K562 (cell line): ENCODE results near the gene BOLA3. TPM values are rescaled to one million over a fixed set of nuclear protein-coding genes. Genes with fewer than 3 reads are reported as not detected.

Experiments used
- ARNT ChIP-seq, 2 experiments: fragments of 450-650 bp; IDR thresholded peaks; 2 replicates each; pipeline ENCODE4 v1.6.1; 2016; ENCODE audit warnings: mild to moderate bottlenecking in 1 of 2
- CBFA2T3 ChIP-seq: fragments of 450-650 bp; IDR thresholded peaks from 2 replicates; pipeline ENCODE4 v1.6.1; 2017
- E2F3 ChIP-seq: fragments of 250-450 bp; sonication (Bioruptor Pico); IDR thresholded peaks from 2 replicates; pipeline ENCODE4 v1.4.0; 2020; ENCODE audit warnings: mild to moderate bottlenecking
- EP400 ChIP-seq: fragments of 450-650 bp; IDR thresholded peaks from 2 replicates; pipeline ENCODE4 v1.6.1; 2017; ENCODE audit warnings: antibody characterized with exemption, mild to moderate bottlenecking, moderate library complexity
- ETV5 ChIP-seq: sonication (generic); formaldehyde crosslinking; IDR thresholded peaks from 2 replicates; pipeline ENCODE4 v1.4.0; 2020; ENCODE audit warnings: low read depth, mild to moderate bottlenecking, missing genetic modification reagents
- FOXM1 ChIP-seq, 2 experiments: fragments of 450-650 bp in 1 of 2; sonication (generic) in 1 of 2; formaldehyde crosslinking in 1 of 2; IDR thresholded peaks; 2 replicates each; pipeline versions ENCODE4 v1.6.1 to v1.9.0; 2017 to 2022; ENCODE audit warnings: low read depth in 2 of 2, mild to moderate bottlenecking in 2 of 2, missing genetic modification reagents in 1 of 2, moderate library complexity in 1 of 2
- GABPB1 ChIP-seq: sonication (generic); formaldehyde crosslinking; IDR thresholded peaks from 2 replicates; pipeline ENCODE4 v1.8.0; 2022; ENCODE audit warnings: mild to moderate bottlenecking, missing genetic modification reagents
- GTF2A2 ChIP-seq: IDR thresholded peaks from 2 replicates; pipeline ENCODE4 v1.6.1; 2016; ENCODE audit warnings: mild to moderate bottlenecking, missing genetic modification characterization, missing compliant biosample characterization
- JUN ChIP-seq, 2 experiments: sonication (generic) in 1 of 2; formaldehyde crosslinking in 1 of 2; IDR thresholded peaks; 2 replicates each; pipeline versions ENCODE4 v1.6.1 to v1.8.0; 2012 to 2022; ENCODE audit warnings: borderline replicate concordance in 2 of 2, mild to moderate bottlenecking in 2 of 2, improper control_type of control experiment in 1 of 2, low read depth in 1 of 2, low read length in 1 of 2, missing genetic modification reagents in 1 of 2
- NR2C1 ChIP-seq, 2 experiments: fragments of 450-650 bp; IDR thresholded peaks; 2 replicates each; pipeline ENCODE4 v1.6.1; 2017; ENCODE audit warnings: mild to moderate bottlenecking in 2 of 2, antibody characterized with exemption in 1 of 2, inconsistent platforms in 1 of 2, missing compliant biosample characterization in 1 of 2, missing genetic modification characterization in 1 of 2
- SMARCA4 ChIP-seq: fragments of 450-650 bp; IDR thresholded peaks from 2 replicates; pipeline ENCODE4 v1.6.1; 2016
- SMC3 ChIP-seq: conservative IDR thresholded peaks from 2 replicates; pipeline ENCODE4 v1.6.1; 2011; ENCODE audit warnings: low read depth, low read length, improper control_type of control experiment; ENCODE audit not compliant: insufficient read depth
- TEAD4 ChIP-seq, 2 experiments: sonication (generic) in 1 of 2; formaldehyde crosslinking in 1 of 2; IDR thresholded peaks; 2 replicates each; pipeline versions ENCODE4 v1.6.1 to v1.8.0; 2012 to 2022; ENCODE audit warnings: borderline replicate concordance in 1 of 2, inconsistent platforms in 1 of 2, low read length in 1 of 2, mild to moderate bottlenecking in 1 of 2, missing genetic modification reagents in 1 of 2
- ZFP30 ChIP-seq: fragments of 250-450 bp; sonication (Bioruptor Pico); IDR thresholded peaks from 2 replicates; pipeline ENCODE4 v1.8.0; 2022; ENCODE audit warnings: moderate library complexity, mild to moderate bottlenecking, inconsistent platforms, borderline replicate concordance
- polyA plus RNA-seq, 8 experiments: library from polyadenylated mRNA; depleted of rRNA in 4 of 8; stranded (reverse) in 5 of 8; unstranded in 3 of 8; fragments of >200 nt; fragmentation: Nextera tagmentation in 2 of 8; fragmentation: Illumina TruSeq in 1 of 8; extraction: Ambion mirVana in 2 of 8; extraction: Trizol in 1 of 8; gene quantifications; 2 replicates each; pipeline versions ENCODE4 v1.2.1 to v1.2.3, GENCODE V29; 2011 to 2014; ENCODE audit warnings: inconsistent platforms in 1 of 8, missing spikeins in 1 of 8
- total RNA-seq, 7 experiments: library from RNA; depleted of rRNA in 6 of 7; stranded (reverse); fragments of >200 nt in 6 of 7; fragmentation: Illumina TruSeq in 2 of 7; extraction: Trizol in 2 of 7; gene quantifications; 2 replicates each; pipeline versions ENCODE4 v1.2.1 to v1.2.3, GENCODE V29; 2011 to 2021; ENCODE audit warnings: low replicate concordance in 1 of 7
- TF ChIP-seq, protein P1 (sequence below), 2 experiments: fragments of 450-650 bp in 1 of 2; sonication (generic) in 1 of 2; formaldehyde crosslinking; conservative IDR thresholded peaks; 2 replicates each; pipeline versions ENCODE4 v1.4.0 to v1.8.1; 2020 to 2022; ENCODE audit warnings: mild to moderate bottlenecking in 1 of 2, missing genetic modification reagents in 1 of 2
- TF ChIP-seq, protein P2 (sequence below): fragments of 450-650 bp; IDR thresholded peaks from 2 replicates; pipeline ENCODE4 v1.6.1; 2017; ENCODE audit warnings: antibody characterized with exemption, mild to moderate bottlenecking
- TF ChIP-seq, protein P3 (sequence below), 2 experiments: fragments of 450-650 bp; conservative IDR thresholded peaks; 2 replicates each; pipeline ENCODE4 v1.6.1; 2017; ENCODE audit warnings: mild to moderate bottlenecking in 2 of 2, moderate library complexity in 2 of 2
- TF ChIP-seq, protein P4 (sequence below): fragments of 250-450 bp; sonication (Bioruptor Pico); IDR thresholded peaks from 2 replicates; pipeline ENCODE4 v1.5.0; 2021

Gene BOLA3
- total and polyA plus RNA-seq, 9 of the 15 experiments (the other 6 are each of a cell fraction or from before 2014, with no cell fraction given), result 149 to 619 (median 255) TPM

DNA sequence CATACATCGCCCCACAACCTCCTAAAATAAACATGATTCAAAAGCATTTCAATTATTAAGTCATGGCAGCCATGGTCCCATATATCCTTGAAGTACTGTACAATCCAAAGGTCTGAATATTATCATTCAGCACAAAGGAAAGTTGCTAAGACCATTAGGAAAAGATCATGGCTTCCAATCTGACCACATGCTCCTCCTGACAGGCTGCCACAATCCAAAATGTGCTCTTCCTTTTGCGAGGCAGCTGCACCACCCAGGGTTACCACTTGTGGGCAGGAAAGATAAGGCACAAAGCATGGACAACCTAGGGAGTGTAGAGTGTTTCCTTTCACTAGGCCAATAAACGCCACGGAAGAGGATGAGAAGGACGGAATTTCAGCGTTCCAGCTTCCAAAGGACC, 5.4 kb downstream of the BOLA3 start (continued):
- peak; percentile 11; the same call in 1 of the 2 replicates for TF ChIP-seq JUN (IDR thresholded peaks at IDR 0.05; ENCODE audit: borderline replicate concordance, low read depth, low read length)
- TF ChIP-seq JUN (CRISPR knock-in tag; IDR thresholded peaks at IDR 0.05; ENCODE audit: borderline replicate concordance), result no peak
- TF ChIP-seq SMARCA4, result peak; percentile 41; the same call in 1 of the 2 replicates
- no peak for TF ChIP-seq ZFP30 (CRISPR knock-in tag)
- TF ChIP-seq NR2C1 (IDR thresholded peaks at IDR 0.05), result peak; percentile 56
- peak; percentile 53 for TF ChIP-seq NR2C1 (tag; IDR thresholded peaks at IDR 0.05)
- TF ChIP-seq ARNT (IDR thresholded peaks at IDR 0.05), result peak in 1 of 2 experiments; percentile 49; a peak in 1 of 4 replicates
- TF ChIP-seq, protein P1, sequence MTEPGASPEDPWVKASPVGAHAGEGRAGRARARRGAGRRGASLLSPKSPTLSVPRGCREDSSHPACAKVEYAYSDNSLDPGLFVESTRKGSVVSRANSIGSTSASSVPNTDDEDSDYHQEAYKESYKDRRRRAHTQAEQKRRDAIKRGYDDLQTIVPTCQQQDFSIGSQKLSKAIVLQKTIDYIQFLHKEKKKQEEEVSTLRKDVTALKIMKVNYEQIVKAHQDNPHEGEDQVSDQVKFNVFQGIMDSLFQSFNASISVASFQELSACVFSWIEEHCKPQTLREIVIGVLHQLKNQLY (CRISPR knock-in tag; conservative IDR thresholded peaks at IDR 0.05), result no peak
- 0 out of 2 replicates have a peak, but pooled peaks have one; percentile 48 for TF ChIP-seq ETV5 (CRISPR knock-in tag)
- TF ChIP-seq, protein P2, sequence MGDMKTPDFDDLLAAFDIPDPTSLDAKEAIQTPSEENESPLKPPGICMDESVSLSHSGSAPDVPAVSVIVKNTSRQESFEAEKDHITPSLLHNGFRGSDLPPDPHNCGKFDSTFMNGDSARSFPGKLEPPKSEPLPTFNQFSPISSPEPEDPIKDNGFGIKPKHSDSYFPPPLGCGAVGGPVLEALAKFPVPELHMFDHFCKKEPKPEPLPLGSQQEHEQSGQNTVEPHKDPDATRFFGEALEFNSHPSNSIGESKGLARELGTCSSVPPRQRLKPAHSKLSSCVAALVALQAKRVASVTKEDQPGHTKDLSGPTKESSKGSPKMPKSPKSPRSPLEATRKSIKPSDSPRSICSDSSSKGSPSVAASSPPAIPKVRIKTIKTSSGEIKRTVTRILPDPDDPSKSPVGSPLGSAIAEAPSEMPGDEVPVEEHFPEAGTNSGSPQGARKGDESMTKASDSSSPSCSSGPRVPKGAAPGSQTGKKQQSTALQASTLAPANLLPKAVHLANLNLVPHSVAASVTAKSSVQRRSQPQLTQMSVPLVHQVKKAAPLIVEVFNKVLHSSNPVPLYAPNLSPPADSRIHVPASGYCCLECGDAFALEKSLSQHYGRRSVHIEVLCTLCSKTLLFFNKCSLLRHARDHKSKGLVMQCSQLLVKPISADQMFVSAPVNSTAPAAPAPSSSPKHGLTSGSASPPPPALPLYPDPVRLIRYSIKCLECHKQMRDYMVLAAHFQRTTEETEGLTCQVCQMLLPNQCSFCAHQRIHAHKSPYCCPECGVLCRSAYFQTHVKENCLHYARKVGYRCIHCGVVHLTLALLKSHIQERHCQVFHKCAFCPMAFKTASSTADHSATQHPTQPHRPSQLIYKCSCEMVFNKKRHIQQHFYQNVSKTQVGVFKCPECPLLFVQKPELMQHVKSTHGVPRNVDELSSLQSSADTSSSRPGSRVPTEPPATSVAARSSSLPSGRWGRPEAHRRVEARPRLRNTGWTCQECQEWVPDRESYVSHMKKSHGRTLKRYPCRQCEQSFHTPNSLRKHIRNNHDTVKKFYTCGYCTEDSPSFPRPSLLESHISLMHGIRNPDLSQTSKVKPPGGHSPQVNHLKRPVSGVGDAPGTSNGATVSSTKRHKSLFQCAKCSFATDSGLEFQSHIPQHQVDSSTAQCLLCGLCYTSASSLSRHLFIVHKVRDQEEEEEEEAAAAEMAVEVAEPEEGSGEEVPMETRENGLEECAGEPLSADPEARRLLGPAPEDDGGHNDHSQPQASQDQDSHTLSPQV, result peak; percentile 82
- no peak for TF ChIP-seq GTF2A2 (tag)
- no peak for TF ChIP-seq E2F3
- TF ChIP-seq CBFA2T3, result peak; percentile 46
- no peak for TF ChIP-seq FOXM1 (IDR thresholded peaks at IDR 0.05; ENCODE audit: low read depth)
- TF ChIP-seq FOXM1 (CRISPR knock-in tag; IDR thresholded peaks at IDR 0.05; ENCODE audit: low read depth), result no peak
- TF ChIP-seq SMC3, result peak; percentile 68
- peak; percentile 52; the same call in 1 of the 2 replicates for TF ChIP-seq EP400
- 0 out of 2 replicates have a peak, but pooled peaks have one; percentile 27 for TF ChIP-seq TEAD4 (IDR thresholded peaks at IDR 0.05; ENCODE audit: low read length)
- no peak for TF ChIP-seq TEAD4 (CRISPR knock-in tag; IDR thresholded peaks at IDR 0.05; ENCODE audit: borderline replicate concordance)
- TF ChIP-seq, protein P3, sequence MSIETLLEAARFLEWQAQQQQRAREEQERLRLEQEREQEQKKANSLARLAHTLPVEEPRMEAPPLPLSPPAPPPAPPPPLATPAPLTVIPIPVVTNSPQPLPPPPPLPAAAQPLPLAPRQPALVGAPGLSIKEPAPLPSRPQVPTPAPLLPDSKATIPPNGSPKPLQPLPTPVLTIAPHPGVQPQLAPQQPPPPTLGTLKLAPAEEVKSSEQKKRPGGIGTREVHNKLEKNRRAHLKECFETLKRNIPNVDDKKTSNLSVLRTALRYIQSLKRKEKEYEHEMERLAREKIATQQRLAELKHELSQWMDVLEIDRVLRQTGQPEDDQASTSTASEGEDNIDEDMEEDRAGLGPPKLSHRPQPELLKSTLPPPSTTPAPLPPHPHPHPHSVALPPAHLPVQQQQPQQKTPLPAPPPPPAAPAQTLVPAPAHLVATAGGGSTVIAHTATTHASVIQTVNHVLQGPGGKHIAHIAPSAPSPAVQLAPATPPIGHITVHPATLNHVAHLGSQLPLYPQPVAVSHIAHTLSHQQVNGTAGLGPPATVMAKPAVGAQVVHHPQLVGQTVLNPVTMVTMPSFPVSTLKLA (conservative IDR thresholded peaks at IDR 0.05), result peak; percentile 34 to 71
- 0 out of 2 replicates have a peak, but pooled peaks have one; percentile 37 for TF ChIP-seq GABPB1 (CRISPR knock-in tag)
- TF ChIP-seq, protein P4, sequence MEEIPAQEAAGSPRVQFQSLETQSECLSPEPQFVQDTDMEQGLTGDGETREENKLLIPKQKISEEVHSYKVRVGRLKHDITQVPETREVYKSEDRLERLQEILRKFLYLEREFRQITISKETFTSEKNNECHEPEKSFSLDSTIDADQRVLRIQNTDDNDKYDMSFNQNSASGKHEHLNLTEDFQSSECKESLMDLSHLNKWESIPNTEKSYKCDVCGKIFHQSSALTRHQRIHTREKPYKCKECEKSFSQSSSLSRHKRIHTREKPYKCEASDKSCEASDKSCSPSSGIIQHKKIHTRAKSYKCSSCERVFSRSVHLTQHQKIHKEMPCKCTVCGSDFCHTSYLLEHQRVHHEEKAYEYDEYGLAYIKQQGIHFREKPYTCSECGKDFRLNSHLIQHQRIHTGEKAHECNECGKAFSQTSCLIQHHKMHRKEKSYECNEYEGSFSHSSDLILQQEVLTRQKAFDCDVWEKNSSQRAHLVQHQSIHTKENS, result no peak
